ENCODE data around the gene IFNL2.
"Not testable (repeated sequence)": the region's sequence is repeated elsewhere in the genome, so short reads cannot be mapped to it uniquely, and the experiment has no call there.

IFNL2 gene

GRCh38 chr19:39253374-39254149 lies 14.6 kb upstream of the IFNL2 start:
- no peak for DNase-seq (ENCODE audit: low spot score)

DNA sequence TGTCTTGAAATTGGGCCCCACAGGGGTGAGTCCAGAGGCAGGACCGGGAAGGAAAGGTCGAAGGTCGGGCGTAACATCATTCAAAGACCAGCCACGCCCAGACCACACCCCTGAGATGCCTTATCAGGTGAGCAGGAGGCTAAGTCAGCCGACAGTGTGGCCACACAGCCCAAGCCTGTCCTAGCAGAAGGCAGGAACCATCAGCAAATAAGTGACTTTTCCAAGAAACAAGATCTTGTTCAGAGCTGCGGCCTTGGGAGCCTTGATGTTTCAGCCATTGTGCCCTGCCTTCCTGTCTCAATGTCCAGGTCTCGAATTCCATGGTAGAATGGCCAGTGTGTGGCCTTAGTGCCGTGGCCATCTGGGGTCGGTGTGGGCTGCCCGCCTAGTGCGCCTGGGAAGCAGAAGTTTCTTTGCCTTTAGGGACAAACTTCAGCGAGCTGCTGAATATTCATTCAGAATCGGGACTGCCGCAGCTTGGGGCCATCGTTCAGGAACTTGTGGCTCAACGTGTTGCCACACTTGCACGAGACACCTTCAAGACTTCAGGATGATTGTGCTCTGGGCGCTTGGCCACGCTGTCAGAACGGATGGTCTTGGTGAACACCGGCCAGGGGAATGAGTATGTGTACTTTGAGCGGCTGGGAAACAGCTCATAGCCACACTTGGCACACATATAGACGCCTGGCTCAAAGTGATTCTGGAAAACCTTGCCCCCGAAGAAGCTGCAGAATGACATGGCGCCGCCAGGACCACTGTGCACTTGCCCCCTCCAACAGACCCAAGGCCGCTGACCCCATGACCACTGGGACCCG lies 13.5 kb upstream of the IFNL2 start:
- DNase-seq (ENCODE audit: low spot score) = no peak

DNA sequence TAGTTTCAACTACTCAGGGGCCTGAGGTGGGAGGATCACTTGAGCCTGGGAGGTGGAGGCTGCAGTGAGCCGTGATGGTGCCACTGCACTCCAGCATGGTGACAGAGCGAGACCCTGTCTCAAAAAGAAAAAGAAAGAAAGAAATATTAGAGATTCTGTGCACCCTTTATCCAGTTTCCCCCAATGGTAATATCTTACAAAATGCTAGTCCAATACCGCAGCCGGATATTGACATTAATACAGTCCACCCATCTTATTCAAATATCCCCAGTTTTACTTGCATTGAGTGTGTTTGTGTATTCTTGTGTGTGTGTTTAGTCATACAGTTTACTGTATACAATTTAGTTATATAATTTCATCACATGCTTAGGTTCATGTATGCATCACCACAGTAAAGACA lies 11.0 kb upstream of the IFNL2 start:
- no peak for DNase-seq (ENCODE audit: low spot score)

GRCh38 chr19:39261704-39262103 lies 6.5 kb upstream of the IFNL2 start:
- no peak for DNase-seq (ENCODE audit: low spot score)

DNA sequence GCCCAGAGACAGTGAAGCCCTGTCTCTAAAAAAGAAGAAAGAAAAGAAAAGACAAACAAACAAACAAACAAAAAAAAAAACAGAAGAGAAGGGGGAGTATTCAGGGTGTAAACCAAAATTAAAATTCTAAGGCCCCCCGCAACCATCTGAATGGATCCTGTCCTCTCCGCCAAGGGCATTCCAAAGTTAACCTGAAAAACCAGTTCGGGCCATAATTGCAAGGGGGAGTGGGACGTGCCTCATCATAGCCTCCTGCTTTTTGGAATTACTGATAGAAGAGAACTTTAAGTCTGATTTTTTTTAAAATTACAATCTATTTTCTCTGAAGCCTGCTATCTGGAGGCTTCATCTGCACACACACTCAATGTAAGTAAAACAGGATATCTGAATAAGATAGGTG lies 5.7 kb upstream of the IFNL2 start:
- peak; percentile 2 for DNase-seq (ENCODE audit: low spot score)

- DNase-seq (ENCODE audit: low spot score) = no peak
Measured at GRCh38 chr19:39263912-39264305, 4.3 kb upstream of the IFNL2 start.

- no peak for DNase-seq (ENCODE audit: low spot score)
Measured at GRCh38 chr19:39264306-39265290, 3.6 kb upstream of the IFNL2 start.

GRCh38 chr19:39265321-39265916 lies 2.8 kb upstream of the IFNL2 start:
- DNase-seq (ENCODE audit: low spot score) = no peak

GRCh38 chr19:39268531-39269223 lies 481 bp downstream of the IFNL2 start:
- not testable (repeated sequence) for DNase-seq (ENCODE audit: low spot score)

DNA sequence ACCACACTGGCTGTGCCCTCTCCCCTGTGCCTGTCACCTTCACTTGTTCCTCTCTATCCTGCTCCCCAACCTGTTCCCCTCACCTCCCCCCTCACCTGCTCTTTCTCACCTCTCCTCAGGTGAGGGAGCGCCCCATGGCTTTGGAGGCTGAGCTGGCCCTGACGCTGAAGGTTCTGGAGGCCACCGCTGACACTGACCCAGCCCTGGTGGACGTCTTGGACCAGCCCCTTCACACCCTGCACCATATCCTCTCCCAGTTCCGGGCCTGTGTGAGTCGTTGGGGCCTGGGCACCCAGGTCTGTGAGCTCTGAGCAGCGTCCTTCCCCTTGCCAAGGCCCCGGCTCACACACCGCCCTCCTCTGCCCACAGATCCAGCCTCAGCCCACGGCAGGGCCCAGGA lies 1.2 kb downstream of the IFNL2 start:
- not testable (repeated sequence) for DNase-seq (ENCODE audit: low spot score)

- DNase-seq (ENCODE audit: low spot score) = no peak
Measured at GRCh38 chr19:39270036-39270871, 2.1 kb downstream of the IFNL2 start.

DNA sequence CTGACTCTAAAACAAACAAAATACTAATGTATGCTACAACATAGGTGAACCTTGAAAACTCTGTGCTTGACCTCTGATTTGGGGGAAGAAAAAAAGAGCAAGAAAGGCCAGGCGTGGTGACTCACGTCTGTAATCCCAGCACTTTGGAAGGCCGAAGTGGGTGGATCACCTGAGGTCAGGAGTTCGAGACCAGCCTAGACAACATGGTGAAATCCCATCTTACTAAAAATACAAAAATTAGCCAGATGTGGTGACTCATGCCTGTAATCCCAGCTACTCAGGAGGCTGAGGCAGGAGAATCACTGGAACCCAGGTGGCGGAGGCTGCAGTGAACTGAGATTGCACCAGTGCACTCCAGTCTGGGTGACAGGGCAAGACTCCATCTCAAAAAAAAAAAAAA lies 5.7 kb downstream of the IFNL2 start:
- not testable (repeated sequence) for DNase-seq (ENCODE audit: low spot score)

DNA sequence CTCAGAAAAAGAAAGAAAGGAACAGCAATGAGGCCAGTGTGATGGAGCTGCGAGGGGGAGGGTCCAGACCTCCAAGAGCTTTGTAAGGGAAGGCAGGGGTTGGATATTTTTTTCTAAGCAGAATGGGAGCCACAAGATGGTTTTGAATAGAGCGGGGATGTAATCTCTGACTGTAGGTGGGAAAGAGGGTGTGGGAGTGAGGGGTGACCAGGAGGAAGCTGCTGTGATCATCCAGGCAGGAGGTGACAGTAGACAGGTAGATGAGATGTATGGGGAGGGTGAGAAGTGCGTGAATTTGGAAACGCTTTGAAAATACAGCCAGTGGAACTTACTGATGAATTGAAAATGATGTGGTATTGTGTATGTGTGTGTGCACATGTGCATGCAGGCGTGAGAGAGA lies 7.4 kb downstream of the IFNL2 start:
- DNase-seq (ENCODE audit: low spot score) = no peak

DNA sequence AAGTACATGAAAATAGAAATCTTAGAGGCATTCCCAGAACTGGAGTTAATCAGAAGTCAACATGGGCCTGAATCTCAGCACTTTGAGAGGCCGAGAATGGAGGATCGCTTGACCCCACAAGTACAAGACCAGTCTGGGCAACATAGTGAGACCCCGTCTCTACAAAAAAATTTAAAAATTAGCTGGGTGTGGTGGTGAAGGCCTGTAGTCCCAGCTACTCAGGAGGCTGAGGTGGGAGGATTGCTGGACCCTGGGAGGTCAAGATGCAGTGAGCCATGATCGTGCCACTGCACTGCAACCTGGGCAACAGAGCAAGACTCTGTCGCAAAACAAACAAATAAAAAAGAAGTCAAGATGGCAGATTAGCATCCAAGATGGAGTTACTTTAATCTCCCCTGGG lies 8.5 kb downstream of the IFNL2 start:
- DNase-seq (ENCODE audit: low spot score) = no peak

DNA sequence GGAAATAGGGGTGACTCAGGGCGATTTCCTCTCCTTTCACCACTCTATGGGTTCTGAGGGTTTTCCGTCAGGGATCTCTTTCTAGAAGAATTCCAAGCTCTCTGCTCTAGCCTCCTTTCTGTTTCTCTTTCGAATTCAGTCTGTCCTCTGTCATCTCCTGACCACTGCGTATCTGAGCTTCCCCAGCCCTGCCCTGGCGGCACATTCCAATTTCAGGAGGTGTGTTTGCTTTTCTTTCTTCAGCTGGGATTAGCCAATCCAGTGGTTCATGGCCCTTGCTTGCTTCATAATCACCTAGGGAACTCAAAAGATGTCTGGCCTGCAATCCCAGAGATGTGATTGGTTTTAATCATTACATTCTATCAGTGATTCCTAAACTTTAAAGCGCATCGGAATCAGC lies 9.4 kb downstream of the IFNL2 start:
- DNase-seq (ENCODE audit: low spot score) = no peak

DNA sequence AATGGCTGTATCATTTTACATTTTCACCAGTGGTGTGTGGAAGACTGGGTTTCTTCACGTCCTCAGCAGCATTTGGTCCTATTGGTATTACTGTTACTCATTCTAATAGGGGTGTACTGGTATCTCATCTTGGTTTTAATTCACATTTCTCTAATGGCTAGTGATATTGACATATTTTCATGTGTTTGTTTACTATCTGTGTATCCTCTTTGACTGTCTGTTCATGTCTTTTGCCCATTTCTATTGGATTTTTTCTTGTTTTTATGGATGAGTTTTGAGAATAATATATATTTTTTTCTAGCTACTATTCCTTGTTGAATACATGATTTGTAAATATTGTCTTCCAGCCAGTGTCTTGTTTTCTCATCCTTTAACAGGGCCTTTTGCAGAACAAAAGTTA lies 13.8 kb downstream of the IFNL2 start:
- DNase-seq (ENCODE audit: low spot score) = no peak

DNA sequence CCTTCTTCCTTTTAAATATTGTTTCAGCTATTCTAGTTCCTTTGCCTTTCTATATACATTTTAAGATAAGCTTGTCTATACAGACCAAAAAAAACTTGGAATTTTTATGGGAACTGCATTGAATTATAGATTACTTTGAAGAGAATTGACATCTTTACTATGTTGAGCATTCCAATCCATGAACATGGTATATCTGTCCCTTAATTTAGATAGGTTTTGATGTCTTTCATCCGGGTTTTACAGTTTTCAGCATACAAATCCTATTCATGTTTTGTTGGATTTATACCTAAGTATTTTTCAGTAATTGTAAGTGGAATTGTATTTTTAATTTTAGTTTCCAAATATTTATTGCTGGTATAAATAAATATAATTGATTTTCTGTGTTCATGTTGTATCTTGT lies 15.8 kb downstream of the IFNL2 start:
- DNase-seq (ENCODE audit: low spot score) = no peak

DNA sequence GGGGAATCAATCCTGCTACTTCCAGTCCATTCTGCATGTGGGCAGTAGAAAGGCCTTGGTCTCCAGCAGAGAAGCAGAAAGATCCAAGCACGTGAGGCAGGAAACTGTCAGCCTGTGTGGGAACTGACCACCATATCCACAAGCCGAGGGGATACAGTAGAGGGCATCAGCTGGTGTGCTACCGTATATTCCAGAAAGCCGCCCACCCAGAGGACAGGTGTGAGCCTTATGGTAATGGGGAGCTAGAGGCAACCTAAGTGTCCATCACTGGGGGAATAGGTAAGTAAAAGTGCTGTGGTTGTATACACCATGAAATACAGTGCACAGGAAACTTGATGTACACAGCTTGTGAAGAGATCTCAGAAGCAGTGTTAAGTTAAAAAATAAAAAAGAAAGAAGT lies 25.2 kb downstream of the IFNL2 start:
- no peak for DNase-seq (ENCODE audit: low spot score)

DNA sequence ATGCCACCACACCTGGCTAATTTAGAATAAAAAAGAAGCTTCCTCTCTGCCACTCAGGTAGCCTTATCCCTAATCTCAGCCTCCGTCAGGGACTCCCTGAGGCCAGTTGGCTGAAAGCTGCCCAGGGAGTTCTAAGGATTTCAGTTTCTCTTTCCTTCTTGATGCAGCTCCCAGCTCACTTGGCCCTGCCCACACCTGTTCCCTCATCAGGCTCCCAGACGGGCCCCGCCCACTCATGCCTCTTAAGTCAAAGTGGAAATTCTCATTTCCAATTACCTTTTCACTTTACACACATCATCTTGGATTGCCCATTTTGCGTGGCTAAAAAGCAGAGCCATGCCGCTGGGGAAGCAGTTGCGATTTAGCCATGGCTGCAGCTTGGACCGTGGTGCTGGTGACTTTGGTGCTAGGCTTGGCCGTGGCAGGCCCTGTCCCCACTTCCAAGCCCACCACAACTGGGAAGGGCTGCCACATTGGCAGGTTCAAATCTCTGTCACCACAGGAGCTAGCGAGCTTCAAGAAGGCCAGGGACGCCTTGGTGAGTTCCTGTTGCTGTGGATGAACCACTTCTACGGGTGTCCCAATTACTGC lies 28.0 kb downstream of the IFNL2 start, which contains the start of gene IFNL1:
Gene IFNL1, plus strand, starts transcription at position 353 of the 591 bp plus-strand sequence. Its CDS starts 15 bp downstream, at position 368.
- DNase-seq (ENCODE audit: low spot score) = no peak

GRCh38 chr19:39296906-39297305 lies 28.7 kb downstream of the IFNL2 start:
- DNase-seq (ENCODE audit: low spot score) = no peak
